ENCODE measurements around the gene KRT84. TPM values are rescaled to one million over a fixed set of nuclear protein-coding genes. Genes with fewer than 3 reads are reported as not detected.

Gene KRT84
- total and polyA plus RNA-seq, 10 of the 15 experiments (the other 5 are each of a cell fraction or from before 2014, with no cell fraction given), result not detected

DNA sequence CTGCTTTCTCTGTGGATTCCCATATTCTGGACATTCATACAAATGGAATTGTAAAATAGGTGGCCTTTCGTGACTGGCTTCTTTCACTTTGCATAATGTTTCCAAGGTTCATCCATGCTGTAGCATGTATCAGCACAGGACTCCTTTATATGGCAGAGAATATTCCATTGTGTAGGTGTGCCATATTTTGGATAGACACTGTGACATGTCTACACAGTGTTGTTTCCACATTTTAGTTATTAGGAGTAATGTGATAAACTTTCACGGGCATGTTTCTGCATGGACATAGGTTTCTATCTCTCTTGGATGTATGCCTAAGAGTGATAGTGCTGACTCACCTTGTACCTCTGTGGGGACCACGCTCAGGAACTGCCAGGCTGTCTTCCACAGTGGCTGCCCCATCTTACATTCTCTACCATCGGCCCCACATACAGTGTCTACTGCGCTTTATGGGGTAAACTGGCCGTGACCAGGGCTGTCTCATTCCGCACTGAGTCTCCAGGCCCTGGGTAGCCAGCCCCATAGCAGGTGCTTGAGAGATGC is 7.1 kb upstream of the KRT84 start:
- no peak for FAIRE-seq
- Histone ChIP-seq H4K20me1 (ENCODE audit: control insufficient read depth, insufficient read depth) (no peaks in the 10 kb centered on the region), H3K9ac (ENCODE audit: control insufficient read depth, insufficient read depth, low read length) (no peak overlapping the region), H3K79me2 (ENCODE audit: control insufficient read depth, insufficient read depth, low read length) (no peaks in the 10 kb centered on the region), H3K4me1 (ENCODE audit: control insufficient read depth, insufficient read depth, low read length) (no peaks in the 10 kb centered on the region; the same call in 1 of the 2 replicates), H3K4me2 (ENCODE audit: control insufficient read depth, insufficient read depth) (no peak overlapping the region), H3K9me3 (replicated peaks; ENCODE audit: control insufficient read depth, insufficient read depth, low read length) (no peaks in the 10 kb centered on the region), H2AFZ (ENCODE audit: control insufficient read depth, low read depth, low read length) (no peak overlapping the region), H3K27ac (ENCODE audit: control insufficient read depth, insufficient read depth) (no peak overlapping the region), H3K36me3 (ENCODE audit: control insufficient read depth in 2 of 2, insufficient read depth in 2 of 2, low read length in 1 of 2) (no peaks in the 10 kb centered on the region), H3K27me3 (replicated peaks in 1 of 2; ENCODE audit: control insufficient read depth in 2 of 2, insufficient read depth in 2 of 2, low read length in 1 of 2) (peaks cover 3 to 9% of the 10 kb centered on the region in 2 experiments; a peak in 3 of 4 replicates), H3K4me3 (no peak overlapping the region)
- intact Hi-C loops (cut with micrococcal nuclease; ENCODE audit: unreplicated experiment), result no loop called here
- RAD21 ChIA-PET (ENCODE audit: unreplicated experiment), result no interaction called here
- TF ChIP-seq MEF2A (IDR thresholded peaks at IDR 0.05; ENCODE audit: insufficient read depth, low read depth, low read length) (no peak), FOS (IDR thresholded peaks at IDR 0.05; ENCODE audit: borderline replicate concordance, extremely low read depth, insufficient read length) (no peak), MTA2 (IDR thresholded peaks at IDR 0.05; ENCODE audit: low read depth) (no peak), SIX5 (IDR thresholded peaks at IDR 0.05; ENCODE audit: low read depth, low read length, severe bottlenecking) (no peak), CBX3 (IDR thresholded peaks at IDR 0.05; ENCODE audit: borderline replicate concordance, low read depth) (no peak), TCF12 (IDR thresholded peaks at IDR 0.05; ENCODE audit: low read depth, low read length) (no peak), RFX5 (IDR thresholded peaks at IDR 0.05; ENCODE audit: low read depth, low read length) (no peak), RELA (IDR thresholded peaks at IDR 0.05; ENCODE audit: borderline replicate concordance, partially characterized antibody) (no peak), CHD1 (IDR thresholded peaks at IDR 0.05; ENCODE audit: low read depth, low read length) (no peak), IKZF1 (conservative IDR thresholded peaks at IDR 0.05) (no peak), IKZF2 (IDR thresholded peaks at IDR 0.05) (no peak), SMAD1 (IDR thresholded peaks at IDR 0.05; ENCODE audit: low read depth, partially characterized antibody) (no peak), ZNF384 (IDR thresholded peaks at IDR 0.05; ENCODE audit: borderline replicate concordance, low read depth, low read length) (no peak), ZNF217 (IDR thresholded peaks at IDR 0.05) (no peak), BRCA1 (IDR thresholded peaks at IDR 0.05; ENCODE audit: low read depth, low read length) (no peak), NR2C2 (IDR thresholded peaks at IDR 0.05; ENCODE audit: borderline replicate concordance, control insufficient read depth, insufficient read length, low read depth) (no peak), JUNB (IDR thresholded peaks at IDR 0.05) (no peak)
- in situ Hi-C loops (cut with MboI), result loop anchor here (25.0 kb wide), 1 partner anchor 595 kb away; no protein-coding TSS in a partner anchor
- DNase-seq (ENCODE audit: low read depth, low spot score), result no peak
- 5% methylated on average over 7 of the region's 7 CpGs for WGBS (ENCODE audit: insufficient coverage, insufficient replicate concordance, low lambda C conversion rate, missing lambda C conversion rate)
- ATAC-seq, result no peak
- SMC1A ChIA-PET (ENCODE audit: uncharacterized antibody, unreplicated experiment), result interaction anchor here (0.7 kb wide), 1 partner anchor 19 kb away, joined by 4 read pairs; no protein-coding TSS in a partner anchor
- POLR2A ChIA-PET, result no interaction called here
- CTCF ChIA-PET, result interaction anchor here (1.0 kb wide), 1 partner anchor 114 kb away, joined by 3 read pairs; no protein-coding TSS in a partner anchor
- no TSS peak for BruUV-seq (replicated peaks)

Data from GM12878 (cell line).